Stomach (tissue), 4 donors: ENCODE measurements around the gene PRKCA.

ENCODE experiments used
- POLR2A ChIP-seq, 4 donors: fragments of 450-650 bp; IDR thresholded peaks; one replicate each; pipeline ENCODE4 v1.6.1; 2016; ENCODE audit warnings: antibody characterized with exemption in 4 of 4, control low read depth in 2 of 4, mild to moderate bottlenecking in 1 of 4, moderate library complexity in 1 of 4
- TF ChIP-seq, protein P1 (sequence below), 7 experiments: fragments of 450-650 bp in 4 of 7; fragments of 200-600 bp in 3 of 7; sonication (generic) in 3 of 7; IDR thresholded peaks; one replicate each; pipeline ENCODE4 v1.5.1; 2016 to 2019; ENCODE audit warnings: antibody characterized with exemption in 7 of 7, control low read depth in 2 of 7, mild to moderate bottlenecking in 1 of 7

DNA sequence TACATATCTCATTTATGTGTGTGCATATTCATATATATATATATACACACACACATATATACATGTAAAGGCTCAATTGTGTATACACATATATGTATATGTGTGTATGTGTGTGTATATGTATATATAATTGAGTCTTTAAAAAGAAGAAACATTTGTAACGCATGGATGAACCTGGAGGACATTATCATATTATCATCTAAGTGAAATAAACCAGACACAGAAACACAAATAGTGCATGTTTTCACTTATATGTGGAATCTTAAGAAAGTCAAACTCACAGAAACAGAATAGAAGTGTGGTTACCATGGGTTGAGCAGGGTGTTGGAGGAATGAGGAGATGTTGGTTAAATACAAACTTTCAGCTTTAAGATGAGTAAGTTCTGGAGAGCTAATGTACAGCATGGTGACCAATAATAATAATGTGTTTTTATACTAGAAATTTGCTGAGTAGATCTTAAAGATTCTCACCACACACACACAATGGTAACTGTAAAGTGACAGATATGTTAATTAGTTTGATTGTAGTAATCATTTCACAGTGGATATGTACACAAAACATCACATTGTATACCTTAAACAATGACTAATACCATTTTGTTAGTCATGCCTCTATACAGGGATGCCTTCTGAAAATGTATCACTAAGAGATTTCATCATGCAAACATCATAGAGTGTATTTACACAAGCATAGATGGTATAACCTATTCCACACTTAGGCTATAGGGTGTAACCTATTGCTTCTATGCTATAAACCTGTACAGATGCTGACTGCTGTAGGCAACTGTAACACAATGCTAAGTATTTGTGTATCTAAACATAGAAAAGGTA lies 399.9 kb downstream of the PRKCA start:
- TF ChIP-seq, protein P1, sequence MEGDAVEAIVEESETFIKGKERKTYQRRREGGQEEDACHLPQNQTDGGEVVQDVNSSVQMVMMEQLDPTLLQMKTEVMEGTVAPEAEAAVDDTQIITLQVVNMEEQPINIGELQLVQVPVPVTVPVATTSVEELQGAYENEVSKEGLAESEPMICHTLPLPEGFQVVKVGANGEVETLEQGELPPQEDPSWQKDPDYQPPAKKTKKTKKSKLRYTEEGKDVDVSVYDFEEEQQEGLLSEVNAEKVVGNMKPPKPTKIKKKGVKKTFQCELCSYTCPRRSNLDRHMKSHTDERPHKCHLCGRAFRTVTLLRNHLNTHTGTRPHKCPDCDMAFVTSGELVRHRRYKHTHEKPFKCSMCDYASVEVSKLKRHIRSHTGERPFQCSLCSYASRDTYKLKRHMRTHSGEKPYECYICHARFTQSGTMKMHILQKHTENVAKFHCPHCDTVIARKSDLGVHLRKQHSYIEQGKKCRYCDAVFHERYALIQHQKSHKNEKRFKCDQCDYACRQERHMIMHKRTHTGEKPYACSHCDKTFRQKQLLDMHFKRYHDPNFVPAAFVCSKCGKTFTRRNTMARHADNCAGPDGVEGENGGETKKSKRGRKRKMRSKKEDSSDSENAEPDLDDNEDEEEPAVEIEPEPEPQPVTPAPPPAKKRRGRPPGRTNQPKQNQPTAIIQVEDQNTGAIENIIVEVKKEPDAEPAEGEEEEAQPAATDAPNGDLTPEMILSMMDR (IDR thresholded peaks at IDR 0.05) = no peak
- TF ChIP-seq POLR2A (IDR thresholded peaks at IDR 0.05) = no peak
